Measurements from ENCODE around the gene TAF4.
"Not testable (repeated sequence)": the region's sequence is repeated elsewhere in the genome, so short reads cannot be mapped to it uniquely, and the experiment has no call there.

Gene TAF4

DNA sequence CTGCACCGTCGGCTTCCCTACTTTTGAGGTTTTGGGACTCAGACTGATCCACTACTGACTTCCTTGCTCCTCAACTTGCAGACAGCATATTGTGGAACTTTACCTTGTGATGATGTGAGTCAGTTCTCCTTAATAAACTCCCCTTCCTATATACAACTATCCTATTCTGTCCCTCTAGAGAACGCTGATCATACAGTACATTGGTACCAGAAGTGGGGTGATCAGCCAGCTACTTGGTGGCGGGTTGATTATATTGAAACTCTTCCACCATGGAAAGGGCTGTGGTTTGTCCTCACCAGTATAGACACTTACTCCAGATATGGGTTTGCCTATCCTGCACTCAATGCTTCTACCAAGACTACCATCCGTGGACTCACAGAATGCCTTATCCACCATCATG lies 7.6 kb upstream of the TAF4 start:
- DNase-seq (ENCODE audit: low read depth, low spot score): no peak

GRCh38 chr20:62071669-62072430 lies 6.2 kb upstream of the TAF4 start:
- DNase-seq (ENCODE audit: low read depth, low spot score): not testable (repeated sequence)

DNA sequence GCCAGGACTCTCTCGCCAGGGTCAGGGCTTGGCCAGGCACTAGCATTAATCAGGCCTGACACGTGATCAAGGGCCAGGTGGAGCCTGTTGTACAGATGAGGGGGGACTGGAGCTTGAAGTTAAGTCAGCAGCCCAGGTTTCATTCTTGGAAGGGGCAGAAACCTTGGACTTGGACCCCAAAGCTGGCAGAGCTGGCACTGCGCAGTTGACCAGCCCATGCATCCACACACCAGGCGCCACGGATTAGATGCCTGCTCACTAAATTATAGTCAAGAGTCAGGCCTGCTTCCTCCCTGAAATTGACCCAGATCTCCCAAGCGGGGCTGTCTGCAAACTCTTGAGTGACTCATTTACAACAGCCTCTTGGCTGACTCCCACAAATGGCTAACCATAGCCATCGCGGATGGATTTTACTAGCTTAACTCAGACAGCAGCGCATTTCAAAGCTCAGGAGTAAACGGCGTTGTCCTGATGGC lies 4.1 kb upstream of the TAF4 start:
- DNase-seq (ENCODE audit: low read depth, low spot score): peak; percentile 65

- DNase-seq (ENCODE audit: low read depth, low spot score): no peak
These were observed 3.3 kb upstream of the TAF4 start for GRCh38 chr20:62068997-62069396.

GRCh38 chr20:62067547-62068260 lies 2.0 kb upstream of the TAF4 start:
- DNase-seq (ENCODE audit: low read depth, low spot score): no peak

- peak; percentile 29 for DNase-seq (ENCODE audit: low read depth, low spot score)
These were observed 1.3 kb upstream of the TAF4 start for GRCh38 chr20:62066983-62067433.

DNA sequence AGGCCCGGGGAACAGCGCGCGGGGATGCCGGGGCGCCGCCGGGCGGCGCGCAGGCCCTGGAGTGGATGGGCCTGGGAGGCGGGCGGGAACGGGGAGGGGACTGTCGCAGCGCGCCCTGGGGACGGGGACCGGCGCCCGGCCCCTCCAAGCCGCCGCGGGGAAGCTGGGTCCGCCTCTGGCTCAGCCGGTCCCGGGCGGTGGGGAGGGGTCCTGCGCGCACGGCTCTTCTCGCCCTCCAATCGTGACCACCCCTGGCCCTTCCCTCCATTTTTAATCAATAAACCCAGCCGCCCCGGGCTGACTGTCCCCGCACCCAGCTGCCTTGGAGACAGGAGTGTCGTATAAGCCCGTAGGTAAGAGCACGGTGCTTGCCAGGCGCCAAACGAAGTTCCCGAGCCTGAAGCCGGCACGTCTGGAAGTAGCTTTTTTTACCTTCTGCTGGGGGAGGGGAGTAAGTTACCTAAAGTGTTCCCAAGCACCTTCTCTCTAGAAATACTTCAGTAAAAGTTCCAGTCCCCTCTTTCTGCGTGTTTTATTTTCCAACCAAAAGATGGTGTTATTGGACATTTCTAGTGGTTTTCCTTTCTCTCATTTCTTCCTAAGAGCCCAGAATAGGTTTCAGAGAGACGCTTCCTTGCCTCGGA lies 780 bp upstream of the TAF4 start:
- peak; percentile 72 for DNase-seq (ENCODE audit: low read depth, low spot score)

DNA sequence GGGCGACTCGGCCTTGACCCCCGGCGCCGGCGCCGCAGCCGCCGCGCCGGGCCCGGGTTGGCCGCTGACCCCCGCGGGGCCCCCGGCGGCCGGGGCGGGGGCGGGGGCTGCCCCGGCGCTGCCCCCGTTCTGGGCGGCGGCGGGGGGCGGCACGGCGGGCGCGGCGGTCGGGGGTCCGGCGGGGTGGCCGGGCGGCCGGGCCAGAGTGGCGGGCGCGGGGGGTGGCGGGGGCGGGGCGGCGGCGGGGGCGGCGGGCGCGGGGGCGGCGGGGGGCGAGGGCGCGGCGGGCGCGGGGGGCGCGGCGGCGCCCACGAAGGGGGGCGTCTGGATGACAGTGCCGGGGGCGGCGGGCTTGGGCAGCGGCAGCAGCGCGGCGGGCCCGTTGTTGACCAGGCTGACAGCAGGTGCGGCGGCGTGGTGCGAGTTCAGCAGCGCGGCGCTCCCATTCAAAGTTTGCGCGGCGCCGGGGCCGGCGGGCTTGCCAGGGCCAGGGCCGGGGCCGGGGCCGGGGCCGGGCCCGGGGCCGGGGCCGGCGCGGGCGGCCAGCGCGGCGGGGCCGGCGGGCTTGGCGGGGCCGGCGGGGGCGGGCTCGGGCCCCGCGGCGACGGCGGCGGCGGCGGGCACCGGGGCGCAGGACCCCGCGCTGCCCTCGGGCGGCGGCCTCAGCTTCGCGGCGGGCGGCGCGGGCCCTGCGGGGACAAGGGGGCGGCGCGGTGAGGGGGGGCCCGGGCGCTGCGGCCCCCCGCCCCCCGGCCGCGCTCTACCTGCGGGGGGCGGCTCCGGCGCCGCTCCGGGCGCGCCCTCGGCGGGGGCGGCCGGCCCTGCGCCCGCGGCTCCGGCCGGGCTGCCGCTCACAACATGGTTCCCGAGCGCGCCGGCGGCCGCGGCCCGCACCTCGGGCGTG lies 659 bp downstream of the TAF4 start:
- DNase-seq (ENCODE audit: low read depth, low spot score): peak; percentile 31

DNA sequence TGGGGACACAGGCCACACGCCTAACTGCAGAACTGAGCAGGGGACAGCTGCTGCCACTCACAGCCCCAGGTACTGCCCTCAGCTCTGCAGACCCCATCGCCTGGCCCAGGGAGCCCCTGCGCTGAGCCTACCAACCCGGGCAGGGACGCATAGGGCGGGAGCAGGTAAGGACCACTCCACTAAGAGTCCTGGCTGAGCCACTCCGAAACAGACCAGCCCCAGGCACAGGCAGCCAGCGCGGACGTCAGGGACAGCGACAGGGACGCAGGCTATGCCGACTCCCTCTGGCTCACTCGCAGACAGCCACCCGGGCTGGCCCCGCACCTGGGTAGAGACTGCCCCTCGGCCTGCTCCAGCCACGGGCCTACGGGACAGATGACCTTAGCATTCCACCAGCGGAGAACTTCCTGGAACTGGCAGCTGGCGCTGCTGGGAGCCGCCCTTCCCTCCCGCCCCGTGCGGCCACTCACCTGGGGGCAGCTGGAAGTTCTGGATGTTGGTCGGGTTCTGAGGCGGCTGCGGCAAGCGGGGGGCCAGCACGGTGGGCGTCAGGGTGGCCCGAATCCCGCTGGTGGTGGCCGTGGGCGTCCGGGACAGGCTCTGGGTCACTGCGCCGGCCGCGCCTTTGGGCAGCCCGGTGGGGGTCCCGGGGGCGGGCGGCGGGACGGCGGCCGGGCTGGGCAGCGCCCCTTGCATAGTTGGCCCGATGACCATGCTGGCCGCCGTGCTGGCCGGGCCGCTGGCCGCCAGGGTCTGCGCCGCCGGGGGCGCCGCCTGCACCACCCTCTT lies 1.5 kb downstream of the TAF4 start:
- peak; percentile 53 for DNase-seq (ENCODE audit: low read depth, low spot score)

GRCh38 chr20:62063315-62063980 lies 2.2 kb downstream of the TAF4 start:
- peak; percentile 61 for DNase-seq (ENCODE audit: low read depth, low spot score)

DNA sequence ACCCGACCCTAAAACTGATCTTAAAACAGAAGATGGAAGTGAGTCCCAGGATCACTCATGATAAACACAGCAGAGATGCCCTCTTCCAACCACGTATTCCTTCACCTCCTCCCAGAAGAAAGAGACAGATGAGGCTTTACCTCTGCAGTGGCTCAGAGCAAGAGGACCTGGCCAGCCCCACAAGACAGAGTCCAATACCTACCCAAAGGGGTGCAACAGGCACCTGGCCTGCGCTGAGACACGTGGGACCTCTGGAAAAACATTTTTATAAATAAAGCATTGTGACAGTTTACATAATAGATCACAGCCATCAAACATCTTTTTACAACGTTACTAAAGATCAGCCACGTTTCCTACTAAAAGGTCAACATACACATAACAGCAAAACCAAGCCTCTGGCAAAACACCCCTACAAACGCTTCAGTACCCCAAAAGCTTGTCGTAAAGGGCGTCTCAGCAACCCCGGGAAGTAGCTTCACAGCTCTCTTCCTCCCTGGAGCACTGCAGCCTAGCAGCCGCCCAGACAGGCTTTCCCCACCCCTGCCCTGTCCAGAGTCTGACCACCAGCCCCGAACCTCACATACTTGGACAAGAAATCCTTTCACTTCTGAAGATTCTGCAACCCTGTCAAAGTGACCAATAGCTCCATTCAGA lies 2.9 kb downstream of the TAF4 start:
- no peak for DNase-seq (ENCODE audit: low read depth, low spot score)

DNA sequence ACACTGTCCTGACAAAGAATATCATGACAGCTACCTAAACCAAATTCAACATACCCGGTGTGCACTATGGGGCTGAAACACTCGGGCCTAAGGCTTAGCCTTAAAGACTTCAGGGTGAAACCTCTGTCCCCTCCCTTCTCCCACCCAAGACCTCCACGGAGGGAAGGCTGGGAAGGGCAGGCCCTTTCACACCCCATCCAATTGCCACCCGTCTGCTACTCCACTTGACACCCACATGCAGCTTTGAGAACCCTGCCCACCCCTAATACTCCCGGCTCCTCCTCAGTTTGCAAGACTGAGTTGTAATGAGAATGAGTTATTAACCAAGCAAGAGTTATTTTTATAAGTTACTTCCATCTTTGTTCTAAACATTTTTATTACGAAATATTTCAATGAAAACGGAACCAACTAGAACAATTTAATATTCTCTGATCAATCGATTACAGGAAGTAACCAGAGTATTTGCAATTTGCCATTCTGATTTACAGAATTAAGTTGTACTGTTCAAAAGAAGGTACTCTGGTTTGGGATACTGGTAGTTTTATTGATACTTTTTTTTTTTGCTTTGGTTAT lies 3.7 kb downstream of the TAF4 start:
- DNase-seq (ENCODE audit: low read depth, low spot score): no peak

- DNase-seq (ENCODE audit: low read depth, low spot score): no peak
These were observed 4.8 kb downstream of the TAF4 start for GRCh38 chr20:62060631-62061541.

- DNase-seq (ENCODE audit: low read depth, low spot score): no peak
These were observed 5.6 kb downstream of the TAF4 start for GRCh38 chr20:62059920-62060630.

DNA sequence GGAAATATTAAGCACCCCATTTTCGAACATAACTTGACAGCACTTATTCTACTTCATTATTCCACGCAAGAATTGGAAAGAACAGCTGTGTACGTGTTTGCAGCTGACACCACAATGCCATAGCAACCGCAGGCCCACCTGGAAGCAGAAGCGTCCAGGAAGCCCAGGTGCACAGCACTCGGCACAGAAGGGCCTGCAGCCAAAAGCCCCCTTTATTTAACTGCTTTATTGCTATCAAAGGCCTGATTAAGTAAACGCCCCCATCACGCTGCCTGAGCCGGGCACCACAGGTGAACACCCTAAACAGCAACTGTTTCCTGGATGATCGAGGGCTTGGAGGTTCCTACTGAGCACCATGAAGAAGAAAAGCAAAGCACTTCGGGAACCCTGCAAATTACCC lies 6.3 kb downstream of the TAF4 start:
- no peak for DNase-seq (ENCODE audit: low read depth, low spot score)

- DNase-seq (ENCODE audit: low read depth, low spot score): no peak
These were observed 6.7 kb downstream of the TAF4 start for GRCh38 chr20:62058941-62059340.

GRCh38 chr20:62056975-62057374 lies 8.7 kb downstream of the TAF4 start:
- no peak for DNase-seq (ENCODE audit: low read depth, low spot score)

Measured in astrocyte of the hippocampus (primary cell).